ENCODE data around the gene STRA6.

- TF ChIP-seq CTCF (IDR thresholded peaks at IDR 0.05) (no peak), POLR2A (IDR thresholded peaks at IDR 0.05) (no peak), POLR2AphosphoS5 (IDR thresholded peaks at IDR 0.05) (no peak)
Observed at GRCh38 chr15:74201710-74202420, 722 bp downstream of the STRA6 start.

Measured in prostate gland (tissue), 2 donors.